NT2/D1 (cell line): ENCODE data around the gene NXPH1.

Experiments used
- YY1 ChIP-seq: IDR thresholded peaks from 2 replicates; pipeline ENCODE4 v1.6.1; 2011; ENCODE audit not compliant: insufficient read length, insufficient read depth
- ZNF274 ChIP-seq: IDR thresholded peaks from 2 replicates; pipeline ENCODE4 v1.6.1; 2011; ENCODE audit warnings: mild to moderate bottlenecking, low read depth, low read length

DNA sequence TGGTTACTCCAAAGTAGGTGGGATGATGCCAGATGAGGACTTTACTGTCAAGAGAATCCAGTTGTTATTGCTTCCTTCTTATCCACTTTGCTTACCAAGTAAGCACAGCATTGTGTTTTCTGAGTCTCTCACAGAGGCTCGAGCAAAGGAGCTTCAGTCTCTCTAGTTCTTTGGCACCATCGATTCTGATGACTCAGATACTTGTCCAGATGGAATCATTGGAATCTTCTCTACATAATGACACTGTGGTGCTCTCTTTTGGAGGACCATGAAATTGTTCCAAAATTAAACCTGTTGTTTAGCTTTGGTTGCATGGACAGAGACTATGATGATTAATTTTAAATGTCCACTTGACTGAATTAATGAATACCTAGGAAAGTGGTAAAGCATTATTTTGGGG is 132.6 kb downstream of the NXPH1 start:
- TF ChIP-seq ZNF274 (no peak), YY1 (no peak)
